PFSK-1 (cell line): ENCODE results near the gene TRPV4.

Experiments used
- POLR2AphosphoS5 ChIP-seq: IDR thresholded peaks from 2 replicates; pipeline ENCODE4 v1.6.1; 2012; ENCODE audit warnings: low read depth, mild to moderate bottlenecking, control low read depth, low read length, moderate library complexity
- TAF1 ChIP-seq: IDR thresholded peaks from 2 replicates; pipeline ENCODE4 v1.6.1; 2012; ENCODE audit warnings: low read length, control low read depth, borderline replicate concordance; ENCODE audit not compliant: insufficient read depth
- TF ChIP-seq, protein P1 (sequence below), 2 experiments: IDR thresholded peaks; 2 replicates each; pipeline versions ENCODE4 v1.6.1 to v1.8.0; 2011 to 2012; ENCODE audit warnings: low read depth in 2 of 2, low read length in 2 of 2, control low read depth in 1 of 2, inconsistent platforms in 1 of 2, mild to moderate bottlenecking in 1 of 2, moderate library complexity in 1 of 2; ENCODE audit not compliant: insufficient read depth in 1 of 2

DNA sequence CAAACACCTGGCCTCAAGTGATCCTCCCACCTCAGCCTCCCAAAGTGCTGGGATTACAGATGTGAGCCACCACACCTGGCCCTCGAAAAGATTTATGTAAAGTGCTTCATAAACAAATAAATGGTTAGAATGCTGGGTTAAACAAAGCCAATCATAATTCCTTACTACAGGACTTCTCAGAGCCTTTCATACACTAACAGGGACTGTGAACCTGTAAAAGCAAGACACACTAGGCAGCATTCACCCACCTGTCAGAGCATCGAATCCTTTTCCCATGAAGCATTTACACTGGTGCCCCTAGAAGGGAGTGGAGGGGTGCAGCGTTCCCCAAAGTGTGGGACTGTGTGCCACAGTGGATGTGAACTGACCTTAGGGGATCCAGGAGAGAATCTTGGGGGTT lies 29.5 kb downstream of the TRPV4 start:
- TF ChIP-seq, protein P1, sequence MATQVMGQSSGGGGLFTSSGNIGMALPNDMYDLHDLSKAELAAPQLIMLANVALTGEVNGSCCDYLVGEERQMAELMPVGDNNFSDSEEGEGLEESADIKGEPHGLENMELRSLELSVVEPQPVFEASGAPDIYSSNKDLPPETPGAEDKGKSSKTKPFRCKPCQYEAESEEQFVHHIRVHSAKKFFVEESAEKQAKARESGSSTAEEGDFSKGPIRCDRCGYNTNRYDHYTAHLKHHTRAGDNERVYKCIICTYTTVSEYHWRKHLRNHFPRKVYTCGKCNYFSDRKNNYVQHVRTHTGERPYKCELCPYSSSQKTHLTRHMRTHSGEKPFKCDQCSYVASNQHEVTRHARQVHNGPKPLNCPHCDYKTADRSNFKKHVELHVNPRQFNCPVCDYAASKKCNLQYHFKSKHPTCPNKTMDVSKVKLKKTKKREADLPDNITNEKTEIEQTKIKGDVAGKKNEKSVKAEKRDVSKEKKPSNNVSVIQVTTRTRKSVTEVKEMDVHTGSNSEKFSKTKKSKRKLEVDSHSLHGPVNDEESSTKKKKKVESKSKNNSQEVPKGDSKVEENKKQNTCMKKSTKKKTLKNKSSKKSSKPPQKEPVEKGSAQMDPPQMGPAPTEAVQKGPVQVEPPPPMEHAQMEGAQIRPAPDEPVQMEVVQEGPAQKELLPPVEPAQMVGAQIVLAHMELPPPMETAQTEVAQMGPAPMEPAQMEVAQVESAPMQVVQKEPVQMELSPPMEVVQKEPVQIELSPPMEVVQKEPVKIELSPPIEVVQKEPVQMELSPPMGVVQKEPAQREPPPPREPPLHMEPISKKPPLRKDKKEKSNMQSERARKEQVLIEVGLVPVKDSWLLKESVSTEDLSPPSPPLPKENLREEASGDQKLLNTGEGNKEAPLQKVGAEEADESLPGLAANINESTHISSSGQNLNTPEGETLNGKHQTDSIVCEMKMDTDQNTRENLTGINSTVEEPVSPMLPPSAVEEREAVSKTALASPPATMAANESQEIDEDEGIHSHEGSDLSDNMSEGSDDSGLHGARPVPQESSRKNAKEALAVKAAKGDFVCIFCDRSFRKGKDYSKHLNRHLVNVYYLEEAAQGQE (IDR thresholded peaks at IDR 0.05; ENCODE audit: insufficient read depth in 1 of 2, low read depth in 2 of 2, low read length in 2 of 2): no peak
- TF ChIP-seq POLR2AphosphoS5 (no peak), TAF1 (no peak)
